WERI-Rb-1 (cell line): ENCODE measurements around the gene PTPRG.

ENCODE experiments used
- DNase-seq: peaks from one replicate; pipeline ENCODE4 v3.0.0-alpha.2; 2020
- H3K27ac ChIP-seq: fragments of 250-450 bp; sonication (Bioruptor Pico); 2 replicates; pipeline ENCODE4 v1.5.1; 2020; ENCODE audit warnings: mild to moderate bottlenecking, moderate library complexity
- H3K27me3 ChIP-seq: fragments of 250-450 bp; sonication (Bioruptor Pico); 2 replicates; pipeline ENCODE4 v1.5.1; 2021; ENCODE audit warnings: mild to moderate bottlenecking, low read depth, moderate library complexity; ENCODE audit not compliant: insufficient read depth, severe bottlenecking
- H3K36me3 ChIP-seq: fragments of 250-450 bp; sonication (Bioruptor Pico); 2 replicates; pipeline ENCODE4 v1.5.1; 2020; ENCODE audit warnings: mild to moderate bottlenecking, moderate library complexity
- H3K4me3 ChIP-seq: 2 replicates; pipeline ENCODE4 v1.5.1; 2011; ENCODE audit warnings: low read depth, mild to moderate bottlenecking, control low read depth, low read length
- H3K9me3 ChIP-seq: fragments of 250-450 bp; sonication (Bioruptor Pico); 2 replicates; pipeline ENCODE4 v1.5.1; 2021; ENCODE audit warnings: mild to moderate bottlenecking, moderate library complexity; ENCODE audit not compliant: severe bottlenecking
- CTCF ChIP-seq: IDR thresholded peaks from 2 replicates; pipeline ENCODE4 v1.5.1; 2011; ENCODE audit warnings: low read depth, mild to moderate bottlenecking, control low read depth, inconsistent platforms, low read length

PTPRG gene

GRCh38 chr3:62095756-62096155 lies 534.4 kb downstream of the PTPRG start:
- H3K4me3 ChIP-seq, result no peak overlapping the region
- H3K36me3 ChIP-seq, result no peaks in the 10 kb centered on the region
- no peak overlapping the region for H3K27ac ChIP-seq
- H3K9me3 ChIP-seq, result no peaks in the 10 kb centered on the region
- TF ChIP-seq CTCF, result no peak
- DNase-seq, result no peak
- no peaks in the 10 kb centered on the region for H3K27me3 ChIP-seq

GRCh38 chr3:62096521-62096920 lies 535.1 kb downstream of the PTPRG start:
- H3K4me3 ChIP-seq, result no peak overlapping the region
- H3K36me3 ChIP-seq, result no peaks in the 10 kb centered on the region
- H3K27ac ChIP-seq, result no peak overlapping the region
- DNase-seq, result no peak
- no peaks in the 10 kb centered on the region for H3K27me3 ChIP-seq
- H3K9me3 ChIP-seq, result no peaks in the 10 kb centered on the region
- TF ChIP-seq CTCF, result no peak

- H3K27me3 ChIP-seq, result no peaks in the 10 kb centered on the region
- TF ChIP-seq CTCF, result no peak
- no peak overlapping the region for H3K27ac ChIP-seq
- H3K9me3 ChIP-seq, result no peaks in the 10 kb centered on the region
- H3K36me3 ChIP-seq, result no peaks in the 10 kb centered on the region
- H3K4me3 ChIP-seq, result no peak overlapping the region
- DNase-seq, result no peak
These were observed 535.8 kb downstream of the PTPRG start for GRCh38 chr3:62097121-62097520.

- no peak for DNase-seq
- no peak for TF ChIP-seq CTCF
- H3K27ac ChIP-seq, result no peak overlapping the region
- H3K9me3 ChIP-seq, result no peaks in the 10 kb centered on the region
- no peaks in the 10 kb centered on the region for H3K36me3 ChIP-seq
- H3K4me3 ChIP-seq, result no peak overlapping the region
- no peaks in the 10 kb centered on the region for H3K27me3 ChIP-seq
These were observed 537.4 kb downstream of the PTPRG start for GRCh38 chr3:62098646-62099365.

GRCh38 chr3:62100282-62100989 lies 539.1 kb downstream of the PTPRG start:
- no peak for DNase-seq
- no peaks in the 10 kb centered on the region for H3K9me3 ChIP-seq
- H3K4me3 ChIP-seq, result no peak overlapping the region

More at GRCh38 chr3:62100282-62100989, 539.1 kb downstream of the PTPRG start:
- Histone ChIP-seq H3K27ac (no peak overlapping the region), H3K27me3 (no peaks in the 10 kb centered on the region), H3K36me3 (no peaks in the 10 kb centered on the region)
- no peak for TF ChIP-seq CTCF
